HG03097 (cell line): ENCODE results near the gene FNBP1L.
A peak's percentile ranks its signal among the peaks of the same experiment; 100 is the strongest.

ENCODE experiments used
- ATAC-seq: cut with Tn5 transposase; IDR thresholded peaks from one replicate; pipeline ENCODE4 v1.9.1; 2021; ENCODE audit not compliant: unreplicated experiment, low FRiP score

The FNBP1L gene

DNA sequence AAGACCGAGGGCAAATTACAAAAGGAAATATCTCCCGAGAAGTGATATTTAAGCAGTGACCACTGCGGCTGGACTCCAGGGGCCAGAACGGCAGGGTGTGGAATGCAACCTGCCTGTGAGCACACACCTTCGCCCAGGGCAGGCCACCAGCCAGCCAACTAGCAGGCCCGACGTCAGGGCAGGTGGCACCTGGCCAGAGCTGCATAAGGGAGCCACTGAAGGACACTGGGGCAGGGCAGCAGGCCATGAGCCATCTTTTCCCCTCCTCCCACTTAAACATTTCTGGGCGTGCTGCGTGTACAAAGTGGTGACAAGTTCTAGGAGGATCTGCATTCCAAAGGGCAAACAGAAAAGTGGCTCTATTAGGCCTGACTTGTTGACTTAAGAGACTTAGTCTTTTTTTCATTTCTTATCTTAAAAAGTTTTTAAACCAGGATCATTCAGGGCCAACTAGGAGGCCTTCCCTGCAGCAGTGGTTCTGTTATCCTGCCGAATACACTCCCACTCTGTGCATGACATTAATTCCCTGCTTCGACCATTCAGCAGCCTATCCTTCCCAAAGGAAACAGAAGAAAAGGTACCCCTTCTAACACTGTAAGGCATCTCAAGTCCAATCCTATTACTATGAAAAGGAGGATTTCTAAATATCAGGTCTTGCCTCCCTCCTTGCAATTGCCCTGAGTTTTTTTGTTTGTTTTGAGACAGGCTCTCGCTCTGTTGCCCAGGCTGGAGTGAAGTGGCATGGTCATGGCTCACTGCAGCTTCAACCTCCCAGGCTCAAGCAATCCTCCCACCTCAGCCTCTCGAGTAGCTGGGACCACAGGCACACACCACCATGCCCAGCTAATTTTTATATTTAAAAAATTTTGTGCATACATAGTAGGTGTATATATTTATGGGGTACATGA, 137.4 kb downstream of the FNBP1L start:
- no peak for ATAC-seq

DNA sequence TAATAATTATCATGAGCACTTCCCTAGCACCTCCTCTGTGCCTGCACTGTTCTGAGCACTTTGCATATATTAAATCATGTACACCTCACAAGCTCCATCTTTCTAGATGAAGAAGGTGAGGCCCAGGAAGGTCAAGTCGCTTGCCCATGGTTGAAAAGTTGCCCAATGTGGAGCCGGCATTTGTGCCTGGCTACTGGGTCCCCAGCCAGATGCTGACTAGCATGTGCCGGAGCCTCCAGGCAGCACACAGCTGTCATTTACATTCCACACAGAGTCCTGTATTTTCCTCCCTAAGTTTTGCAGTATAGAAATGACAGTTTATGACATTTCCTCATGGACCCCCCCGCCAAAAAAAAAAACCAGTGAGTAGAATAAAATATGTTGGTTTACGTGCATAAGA, 139.4 kb downstream of the FNBP1L start:
- no peak for ATAC-seq

DNA sequence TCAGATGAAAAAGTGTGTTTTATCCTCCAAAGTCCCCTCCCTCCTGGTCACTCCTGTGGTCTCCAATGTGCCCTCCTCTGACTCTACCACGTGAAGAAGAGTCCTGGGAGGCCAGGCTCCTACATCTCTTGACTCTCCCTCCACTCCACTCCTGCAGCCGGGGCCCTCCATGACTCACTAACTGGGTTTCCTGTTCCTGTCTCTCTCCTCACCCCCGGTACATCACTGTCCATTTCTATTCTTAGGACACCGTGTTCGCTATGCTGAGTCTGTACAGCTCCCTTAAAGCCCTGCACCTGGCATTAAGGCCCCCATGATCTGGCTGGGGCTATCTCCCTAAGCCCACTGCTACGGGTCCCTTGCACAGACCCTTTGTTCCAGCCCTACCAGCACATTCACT, 140.3 kb downstream of the FNBP1L start:
- ATAC-seq = no peak

DNA sequence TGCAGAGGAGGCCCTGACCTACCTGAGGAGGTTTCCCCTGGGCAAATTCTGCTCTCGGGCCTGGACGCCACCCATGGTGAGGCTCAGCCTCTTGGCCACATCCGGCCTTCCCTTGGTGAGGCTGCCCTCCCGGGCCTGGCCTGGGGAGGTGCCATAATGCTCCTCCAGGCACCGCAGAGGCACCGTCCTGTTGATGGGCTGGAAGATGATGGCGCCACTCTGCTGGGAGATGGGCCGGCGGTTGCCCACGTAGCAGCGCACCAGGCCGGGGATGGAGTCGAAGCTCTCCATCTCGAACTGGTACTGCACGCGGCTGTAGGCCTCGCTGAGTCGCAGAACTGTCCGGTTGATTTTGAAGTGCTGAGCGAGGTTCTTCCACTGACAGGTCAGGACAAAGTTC, 141.0 kb downstream of the FNBP1L start:
- no peak for ATAC-seq

DNA sequence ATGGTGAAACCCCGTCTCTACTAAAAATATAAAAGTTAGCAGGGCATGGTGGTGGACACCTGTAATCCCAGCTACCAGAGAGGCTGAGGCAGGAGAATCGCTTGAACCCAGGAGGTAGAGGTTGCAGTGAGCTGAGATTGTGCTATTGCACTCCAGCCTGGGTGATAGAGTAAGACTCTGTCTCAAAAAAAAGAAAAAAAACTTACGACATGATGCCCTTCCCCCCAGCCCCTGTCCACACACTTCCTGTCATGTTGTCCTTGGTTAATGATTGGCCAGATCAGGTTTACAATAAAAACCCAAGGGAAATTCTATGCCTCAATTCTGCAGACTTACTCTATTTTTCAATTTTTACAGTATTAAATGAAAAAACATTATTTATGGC, 143.4 kb downstream of the FNBP1L start:
- ATAC-seq = peak; percentile 18

DNA sequence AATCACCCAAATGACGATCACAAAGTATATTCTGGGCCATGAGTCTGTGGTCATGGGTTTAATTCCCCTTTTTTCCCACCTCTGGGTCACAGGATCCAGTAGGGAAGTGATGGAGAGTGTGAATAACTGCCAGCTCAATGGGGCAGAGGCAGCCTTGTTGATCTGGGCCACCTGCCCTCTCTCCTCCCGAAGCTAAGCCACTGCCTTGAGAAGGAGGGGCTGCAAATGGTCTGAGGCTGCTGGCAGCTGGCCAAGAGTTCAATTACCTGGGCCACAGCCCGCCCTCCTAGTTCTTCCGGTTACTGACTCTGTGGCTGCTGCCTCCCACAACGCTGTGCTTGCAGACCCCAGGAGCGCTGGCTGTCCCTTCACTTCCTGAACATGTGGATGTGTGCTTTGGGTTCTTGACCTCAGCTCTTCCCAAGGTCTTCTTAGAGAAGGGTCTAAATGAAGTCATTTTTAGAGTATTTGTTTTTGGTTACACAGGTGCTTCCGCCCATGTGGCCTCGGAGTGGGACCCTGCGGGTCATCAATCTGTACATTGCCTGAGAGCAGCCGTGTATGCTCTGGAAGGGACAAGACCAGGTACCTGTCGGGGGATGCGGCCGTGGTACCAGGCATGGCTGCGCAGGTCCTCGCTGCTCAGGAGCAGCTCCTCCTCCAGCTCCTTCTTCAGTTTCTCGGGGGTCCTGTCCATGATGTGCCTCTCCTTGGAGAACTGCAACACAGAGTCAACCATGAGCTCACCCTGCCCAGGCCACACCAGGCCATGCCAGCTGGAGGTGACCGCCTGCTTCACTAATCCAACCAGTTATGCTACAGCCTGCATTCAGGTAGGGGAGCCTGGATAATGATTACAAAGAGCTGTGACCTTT, 144.0 kb downstream of the FNBP1L start:
- peak; percentile 92 for ATAC-seq

DNA sequence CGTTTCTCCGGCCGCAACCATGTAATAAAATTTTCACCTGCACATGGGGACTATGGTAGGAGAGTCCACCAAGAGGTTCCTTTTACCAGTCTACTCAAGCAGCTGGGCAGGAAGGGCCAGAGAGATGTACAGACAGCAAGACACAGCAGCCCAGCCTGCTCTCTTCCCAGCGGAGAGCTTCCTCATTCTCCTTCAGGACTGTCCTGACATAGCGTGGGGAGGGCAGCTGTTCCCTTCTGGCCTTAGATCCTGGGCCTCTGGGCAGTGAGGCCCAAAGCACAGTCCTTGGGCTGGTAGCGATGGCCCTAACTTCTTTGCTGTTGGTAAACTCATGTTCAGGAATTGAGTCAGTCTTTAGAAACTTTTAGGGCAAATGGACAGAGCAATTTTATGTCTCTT, 144.6 kb downstream of the FNBP1L start:
- ATAC-seq = no peak

DNA sequence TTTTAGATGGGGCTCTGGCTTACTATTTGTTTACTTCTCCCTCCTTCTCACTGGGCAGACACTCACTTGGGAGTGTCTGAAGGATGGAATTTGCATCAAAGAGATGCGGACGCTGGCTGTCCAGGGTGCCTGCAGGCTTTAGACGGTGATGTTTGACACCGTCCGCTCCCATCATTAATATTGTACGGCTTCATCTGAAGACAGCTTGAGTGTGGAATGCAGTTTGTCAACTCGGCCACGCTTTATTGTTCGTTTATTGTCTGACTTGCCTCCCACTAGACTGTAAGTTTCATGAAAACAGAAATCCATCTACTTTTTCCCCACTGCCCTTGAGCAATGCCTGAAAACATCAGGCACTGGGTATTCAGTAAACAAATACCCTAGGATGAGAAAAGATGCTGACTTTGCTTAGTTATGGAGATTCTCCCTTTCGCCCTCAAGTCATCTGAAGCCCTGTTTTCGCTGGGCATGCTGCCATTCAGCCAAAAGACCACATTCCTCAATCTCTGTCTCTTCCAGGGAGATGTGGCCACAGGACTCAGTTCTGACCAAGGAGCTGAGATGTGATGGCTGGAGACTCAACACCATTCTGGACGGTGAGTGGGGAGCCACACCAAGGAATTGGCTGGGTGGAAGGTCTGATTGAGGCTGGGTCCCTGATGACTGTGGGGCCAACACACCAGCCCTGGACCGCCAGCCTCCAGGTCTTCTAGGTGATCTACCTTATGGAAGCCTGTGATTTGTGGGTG, 146.1 kb downstream of the FNBP1L start:
- ATAC-seq = no peak

DNA sequence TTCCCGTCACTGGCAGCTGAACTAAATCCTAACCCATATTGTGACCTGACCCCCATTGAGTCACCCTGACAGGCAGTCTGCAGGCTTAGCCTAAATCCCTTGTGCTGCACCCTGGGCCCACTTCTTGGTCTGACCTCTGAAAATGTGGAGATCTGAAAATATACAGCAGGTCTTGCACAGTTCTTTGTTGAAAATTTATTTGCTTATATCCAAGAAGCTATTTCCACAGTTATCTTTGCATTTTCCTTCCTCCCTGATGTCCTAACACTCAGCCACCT, 146.6 kb downstream of the FNBP1L start:
- no peak for ATAC-seq

DNA sequence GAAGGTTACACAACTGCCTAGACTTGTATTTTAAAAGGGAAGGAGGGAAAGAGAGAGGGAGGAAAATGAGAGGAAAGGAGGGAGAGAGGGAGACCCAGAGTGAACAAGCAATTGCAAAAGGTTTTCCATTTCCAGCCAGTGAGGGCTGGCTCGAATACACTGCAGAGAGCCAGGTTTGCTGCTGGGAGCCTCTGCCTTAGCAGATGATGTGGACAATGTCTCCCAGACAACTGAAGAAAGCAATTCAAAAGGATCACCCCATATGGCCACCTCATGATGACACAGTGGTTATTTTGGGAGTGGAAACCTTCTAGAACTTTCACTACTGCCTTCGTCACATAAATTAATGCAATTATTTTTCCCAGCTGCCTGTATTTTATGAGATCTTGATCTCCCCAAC, 147.3 kb downstream of the FNBP1L start:
- ATAC-seq = no peak

DNA sequence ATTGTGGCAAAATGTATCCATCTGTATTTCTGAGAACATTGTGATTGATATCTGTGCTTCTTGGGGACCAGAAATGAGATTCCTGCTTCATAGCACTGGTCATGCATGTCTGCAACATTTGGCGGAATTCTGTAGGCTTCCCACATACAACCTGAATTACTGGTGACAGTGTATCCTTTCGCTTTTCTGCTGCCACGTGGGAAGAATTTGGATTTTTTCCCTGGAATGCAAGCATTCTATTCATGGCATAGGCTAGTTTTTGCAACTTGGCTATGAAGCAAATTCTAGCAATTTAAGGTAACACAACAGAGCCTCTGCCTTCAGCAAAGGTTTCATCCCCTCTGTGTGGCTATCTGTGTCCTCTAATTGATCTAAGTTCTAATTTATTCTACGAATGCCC, 147.8 kb downstream of the FNBP1L start:
- ATAC-seq = no peak

DNA sequence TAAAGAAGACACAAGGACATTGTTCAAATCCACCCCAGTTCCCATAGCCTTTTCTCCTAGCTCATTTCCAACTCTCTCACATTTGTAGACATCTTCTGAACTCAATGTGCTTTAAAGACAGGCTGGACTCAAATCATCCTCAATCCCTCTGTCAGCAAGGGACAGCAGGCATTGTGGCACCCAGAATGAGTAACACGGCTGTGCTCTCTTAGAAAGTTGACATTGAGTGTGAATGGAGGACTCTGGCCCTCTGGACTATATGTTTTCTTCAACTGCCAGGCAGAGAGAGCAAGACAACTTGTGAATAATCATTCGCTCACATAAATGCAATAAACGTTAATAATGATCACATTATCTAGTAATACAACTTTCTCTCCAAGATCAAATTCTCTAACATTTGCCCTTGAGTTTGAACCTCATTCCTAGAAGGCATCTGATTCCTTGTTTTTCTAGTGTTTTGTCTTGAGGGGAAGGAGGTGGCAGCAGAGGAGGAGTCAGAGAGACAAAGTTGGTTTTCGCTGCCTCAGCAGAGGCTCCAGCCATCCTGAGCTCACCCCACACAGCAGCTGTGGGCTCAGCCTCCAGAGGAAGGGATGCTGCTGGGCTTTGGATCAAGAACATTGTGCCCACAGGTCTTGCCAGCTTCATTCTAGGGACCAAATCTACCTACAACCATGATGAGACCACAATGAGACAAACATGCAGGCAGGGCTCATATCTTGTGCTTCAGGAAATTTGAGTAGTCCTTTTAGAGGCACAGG, 148.6 kb downstream of the FNBP1L start:
- ATAC-seq = no peak

DNA sequence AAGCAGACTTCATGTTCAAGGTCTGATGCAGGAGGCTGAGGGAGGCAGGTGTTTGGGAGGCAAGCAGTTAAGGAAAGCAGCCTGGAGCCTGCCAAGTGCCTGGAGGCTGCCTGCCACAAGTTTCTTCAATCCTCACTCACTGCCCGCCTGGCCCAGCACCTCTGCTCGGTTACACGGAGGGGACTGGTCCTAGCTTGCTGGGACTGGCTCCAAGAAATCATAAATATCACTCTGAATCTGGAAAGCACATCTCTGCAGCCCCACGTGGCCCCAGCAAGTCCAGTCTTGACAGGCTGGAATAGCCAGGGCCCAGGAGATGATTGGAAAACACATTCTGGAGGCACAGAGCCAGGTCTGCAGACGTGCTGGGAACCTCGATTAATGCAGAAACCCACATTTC, 149.8 kb downstream of the FNBP1L start:
- no peak for ATAC-seq

DNA sequence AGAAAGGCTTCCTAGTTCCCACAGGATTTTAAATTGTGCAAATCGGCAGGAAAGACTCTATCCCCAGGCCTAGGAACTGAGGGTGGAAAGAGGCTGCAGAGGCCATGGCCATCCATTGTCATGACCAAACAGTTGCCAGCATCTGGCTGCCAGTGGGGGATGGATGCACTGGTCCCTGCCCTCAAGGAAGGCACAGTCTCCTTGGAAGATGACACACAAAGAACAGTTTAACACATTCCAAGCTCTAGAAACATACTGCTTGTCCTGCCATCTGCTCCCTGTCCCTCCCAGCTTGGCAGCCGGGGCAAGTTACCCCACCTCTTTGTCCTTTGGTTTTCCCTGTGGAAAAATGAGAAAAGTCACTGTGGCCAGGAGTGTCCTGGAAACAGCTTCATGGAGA, 150.5 kb downstream of the FNBP1L start:
- no peak for ATAC-seq

DNA sequence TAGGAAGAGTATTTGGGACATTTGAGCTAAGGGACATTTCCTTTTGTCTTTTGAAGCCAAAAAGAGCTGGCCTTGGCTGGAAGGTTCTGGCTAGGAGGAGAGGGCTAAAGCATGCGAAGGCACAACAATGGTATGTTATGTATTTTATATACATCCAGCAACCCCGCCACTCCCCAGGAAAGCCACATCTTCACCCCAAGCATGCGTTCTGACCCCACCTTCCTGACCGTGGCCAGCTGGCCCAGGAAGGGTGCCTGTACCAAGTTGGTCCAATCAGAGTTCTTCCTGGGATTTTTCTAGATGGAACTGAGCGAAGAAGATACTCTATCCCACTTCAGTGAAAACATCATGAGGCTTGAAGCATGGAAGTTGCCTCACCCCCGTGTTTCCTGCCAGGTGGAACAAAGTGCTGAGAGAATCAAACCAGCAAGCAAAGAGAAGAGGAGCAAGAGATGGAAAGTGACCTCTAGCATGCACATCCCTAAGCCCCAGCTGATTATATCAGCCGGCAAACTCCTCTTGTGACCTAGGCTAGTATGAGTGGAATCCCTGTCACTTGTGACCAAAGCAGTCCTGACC, 151.0 kb downstream of the FNBP1L start:
- ATAC-seq = no peak

DNA sequence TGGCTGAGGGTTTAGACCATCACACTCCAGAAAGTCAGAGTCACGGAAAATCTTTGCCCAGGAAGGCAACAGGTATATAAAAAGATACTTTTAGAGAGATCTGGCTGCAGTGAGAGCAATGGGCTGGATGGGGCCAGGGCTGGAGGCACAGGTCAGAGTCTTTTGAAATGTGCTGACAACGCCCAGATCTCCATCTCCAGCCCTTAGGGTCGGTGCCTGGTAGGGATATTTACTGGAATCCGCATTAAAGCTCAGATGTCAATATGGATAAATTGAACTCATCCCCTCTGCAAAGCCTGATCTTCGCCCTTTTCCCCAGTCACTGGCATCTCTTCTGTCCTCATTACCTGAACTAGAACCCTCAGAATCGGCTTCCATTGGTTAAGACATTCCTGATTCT, 151.6 kb downstream of the FNBP1L start:
- no peak for ATAC-seq

DNA sequence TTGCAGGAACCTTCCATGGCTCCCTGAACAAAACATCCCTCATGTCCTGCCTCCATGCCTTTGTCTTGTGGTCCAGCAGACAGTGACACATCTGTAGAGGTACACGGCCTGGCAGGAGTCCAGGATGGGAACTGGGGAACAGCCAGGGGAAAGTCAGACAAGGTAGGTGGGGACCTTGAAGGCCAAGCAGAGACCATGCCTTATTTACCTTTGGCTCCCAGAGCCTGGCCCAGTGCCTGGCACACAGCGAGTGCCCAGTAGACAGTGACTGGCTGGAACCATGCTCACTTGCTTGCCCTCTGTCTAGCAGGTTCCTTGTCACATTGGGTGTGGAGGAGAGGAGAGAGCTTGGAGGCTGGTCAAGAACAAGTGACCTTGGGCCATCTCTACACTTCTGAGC, 152.7 kb downstream of the FNBP1L start:
- no peak for ATAC-seq

DNA sequence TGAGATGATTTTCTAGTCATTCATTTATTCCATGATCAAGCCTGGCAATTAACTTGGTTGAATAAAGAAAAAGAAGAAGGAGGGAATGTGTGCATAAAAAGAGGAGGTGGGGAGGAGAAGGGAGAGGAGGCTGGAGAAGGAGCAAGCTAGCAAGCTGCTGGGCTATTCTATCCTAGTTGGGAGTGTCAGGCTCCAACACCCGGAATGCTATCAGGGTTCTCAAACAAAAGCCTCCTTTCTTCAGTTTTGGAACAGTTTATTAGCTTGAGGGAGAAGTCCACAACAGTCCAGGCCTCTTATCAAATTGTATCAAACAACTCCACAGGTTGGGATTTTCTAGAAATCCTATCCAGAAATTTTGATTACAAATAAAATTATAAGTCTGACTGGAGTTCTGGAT, 153.8 kb downstream of the FNBP1L start:
- ATAC-seq = no peak

DNA sequence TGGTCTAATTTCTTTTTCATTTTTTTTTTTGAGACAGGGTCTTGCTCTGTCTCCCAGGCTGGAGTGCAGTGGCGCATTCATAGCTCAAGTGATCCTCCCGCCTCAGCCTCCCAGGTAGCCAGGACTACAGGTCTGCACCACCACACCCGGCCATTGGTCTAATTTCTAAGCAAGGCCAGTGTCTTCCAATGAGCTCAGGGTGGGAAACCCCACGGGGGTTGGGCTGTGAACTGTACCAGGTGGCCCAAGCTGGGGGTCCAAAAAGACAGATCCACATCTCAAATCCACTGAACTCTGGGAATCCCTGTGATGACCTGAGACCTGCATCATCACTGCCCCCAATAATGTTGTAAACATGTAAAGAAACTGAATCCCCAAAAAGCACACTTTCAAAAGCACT, 154.2 kb downstream of the FNBP1L start:
- no peak for ATAC-seq

DNA sequence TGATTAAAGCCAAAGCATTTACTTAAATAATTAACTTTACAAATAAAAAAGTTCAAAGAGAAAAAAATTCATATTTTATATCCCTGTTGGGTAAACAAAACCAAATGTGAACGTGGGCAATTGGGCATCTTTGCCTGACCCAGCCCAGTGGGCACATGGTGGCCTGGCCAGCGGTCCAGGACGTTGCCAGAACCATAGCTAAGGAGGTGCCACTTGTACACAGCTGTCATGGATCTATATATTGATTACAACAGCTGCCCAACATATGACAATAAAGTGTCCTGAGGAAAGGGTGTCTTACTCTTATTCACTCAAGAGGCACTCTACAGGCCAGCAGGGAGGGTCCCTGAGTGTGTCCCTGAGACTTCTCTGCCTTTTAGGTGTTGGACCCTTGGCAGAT, 155.2 kb downstream of the FNBP1L start:
- no peak for ATAC-seq
